ENCODE measurements around the gene KCTD12.

KCTD12 gene

GRCh38 chr13:76853481-76853880 is 32.7 kb downstream of the KCTD12 start:
- no peak for FAIRE-seq

DNA sequence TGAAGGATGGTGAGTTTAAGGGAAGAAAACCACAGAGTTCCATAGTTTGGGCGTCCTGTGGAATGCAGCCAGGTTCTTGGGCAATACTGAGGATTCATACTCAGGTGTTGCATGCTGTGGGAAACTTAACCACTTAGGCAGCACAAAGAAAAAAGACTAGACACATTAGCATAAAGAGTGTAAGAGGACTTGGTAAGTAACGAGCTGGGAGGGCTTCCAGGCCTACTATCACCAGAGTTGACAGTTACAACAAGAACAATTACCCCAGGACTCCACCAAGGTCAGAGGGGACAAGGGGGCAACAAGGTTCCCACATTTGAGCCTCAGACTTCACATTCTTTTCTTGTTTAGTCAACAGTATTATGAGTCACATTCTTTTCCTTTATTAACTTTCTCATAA is 33.2 kb downstream of the KCTD12 start:
- no peak for FAIRE-seq

- FAIRE-seq, result no peak
Measured at GRCh38 chr13:76851961-76852360, 34.2 kb downstream of the KCTD12 start.

DNA sequence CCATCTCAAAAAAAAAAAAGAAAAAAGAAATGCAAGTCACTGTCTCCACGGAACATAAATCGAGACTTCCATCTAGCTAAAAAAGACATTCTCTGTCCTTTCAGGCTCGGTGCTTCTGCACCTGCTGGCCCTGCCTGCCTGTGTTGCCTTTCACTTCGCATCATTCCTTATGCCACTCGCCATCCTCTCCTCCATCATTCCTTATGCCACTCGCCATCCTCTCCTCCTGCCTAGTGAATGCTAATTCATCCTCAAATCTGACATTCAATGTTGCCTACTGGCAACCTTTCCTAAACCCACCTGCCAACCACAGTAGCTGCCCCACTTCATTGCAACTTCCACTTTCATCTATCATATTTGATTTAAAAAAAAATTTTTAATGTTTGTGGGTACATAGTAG is 36.7 kb downstream of the KCTD12 start:
- FAIRE-seq, result no peak

- FAIRE-seq, result no peak
Measured at GRCh38 chr13:76848596-76848995, 37.6 kb downstream of the KCTD12 start.

GRCh38 chr13:76846363-76846762 is 39.8 kb downstream of the KCTD12 start:
- no peak for FAIRE-seq

- FAIRE-seq, result no peak
Measured at GRCh38 chr13:76845865-76846264, 40.3 kb downstream of the KCTD12 start.

- peak; percentile 91 for FAIRE-seq
Measured at GRCh38 chr13:76845367-76845766, 40.8 kb downstream of the KCTD12 start.

DNA sequence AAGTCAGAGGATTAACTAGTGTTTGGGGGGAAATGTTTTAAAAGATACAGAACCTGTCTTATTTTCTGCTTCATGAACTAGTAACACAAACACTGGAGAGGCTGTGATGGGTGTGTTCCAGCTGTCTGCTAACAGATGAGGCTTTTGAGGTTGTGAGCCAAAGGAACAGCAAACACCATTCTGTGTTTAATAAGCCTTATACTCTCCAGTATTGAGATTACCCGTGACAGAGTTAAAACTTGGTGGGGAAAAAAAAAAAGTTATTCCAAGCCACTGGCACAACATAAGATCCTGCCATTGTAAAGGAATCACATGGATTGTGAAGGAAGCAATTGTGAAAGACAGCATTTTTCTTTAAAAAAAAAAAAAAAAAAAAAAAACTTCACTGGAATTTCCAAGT is 48.4 kb downstream of the KCTD12 start:
- no peak for FAIRE-seq

DNA sequence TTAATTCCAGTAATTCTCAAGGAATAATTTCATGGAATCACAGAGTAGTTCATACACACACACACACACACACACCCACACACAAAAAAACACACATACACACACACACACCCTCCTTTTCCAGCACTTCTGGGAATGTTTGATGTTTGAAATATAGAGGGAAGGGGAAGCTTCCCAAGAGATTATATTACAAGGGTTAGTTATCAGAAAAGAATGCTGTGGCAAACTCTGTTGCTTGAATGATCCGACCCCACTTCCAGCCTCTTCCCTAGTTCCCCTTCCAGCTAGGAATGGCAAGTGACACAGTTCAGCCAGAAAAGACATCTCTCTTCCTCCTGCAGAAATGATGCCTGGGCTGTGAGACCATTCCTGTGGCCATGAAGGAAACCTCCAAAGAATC is 49.9 kb downstream of the KCTD12 start:
- FAIRE-seq, result no peak

- no peak for FAIRE-seq
Measured at GRCh38 chr13:76833441-76833954, 52.7 kb downstream of the KCTD12 start.

GRCh38 chr13:76832258-76832988 is 53.8 kb downstream of the KCTD12 start:
- no peak for FAIRE-seq

- no peak for FAIRE-seq
Measured at GRCh38 chr13:76830805-76831204, 55.4 kb downstream of the KCTD12 start.
